Smooth muscle cell (in vitro differentiated cells): ENCODE measurements around the gene MOB1B. TPM values are rescaled to one million over a fixed set of nuclear protein-coding genes. Genes with fewer than 3 reads are reported as not detected.
"Not testable (repeated sequence)": the region's sequence is repeated elsewhere in the genome, so short reads cannot be mapped to it uniquely, and the experiment has no call there.

Experiments used
- DNase-seq: peaks from one replicate; lab custom pipeline; 2025; ENCODE audit not compliant: unreplicated experiment; lab: John Stamatoyannopoulos, UW
- H2AFZ ChIP-seq: fragments of 200-600 bp; sonication (generic); 2 replicates; pipeline ENCODE4 v1.6.0; 2016; ENCODE audit warnings: antibody characterized with exemption, low read depth, mild to moderate bottlenecking
- H3F3A ChIP-seq: fragments of 200-600 bp; sonication (generic); 2 replicates; pipeline ENCODE4 v1.6.0; 2017; ENCODE audit warnings: antibody characterized with exemption, low read depth
- H3K27ac ChIP-seq: fragments of 200-600 bp; sonication (generic); 2 replicates; pipeline ENCODE4 v1.5.1; 2016; ENCODE audit warnings: low read depth, mild to moderate bottlenecking
- H3K27me3 ChIP-seq: fragments of 200-600 bp; sonication (generic); 2 replicates; pipeline ENCODE4 v1.6.1; 2016; ENCODE audit warnings: low read depth, mild to moderate bottlenecking
- H3K36me3 ChIP-seq: fragments of 200-600 bp; sonication (generic); 2 replicates; pipeline ENCODE4 v1.5.1; 2016; ENCODE audit warnings: low read depth
- H3K4me1 ChIP-seq: fragments of 200-600 bp; sonication (generic); 2 replicates; pipeline ENCODE4 v1.5.1; 2016; ENCODE audit warnings: low read depth
- H3K4me2 ChIP-seq: fragments of 200-600 bp; sonication (generic); 2 replicates; pipeline ENCODE4 v1.6.0; 2016; ENCODE audit warnings: mild to moderate bottlenecking
- H3K4me3 ChIP-seq: fragments of 200-600 bp; sonication (generic); 2 replicates; pipeline ENCODE4 v1.5.1; 2016; ENCODE audit warnings: mild to moderate bottlenecking
- H3K79me2 ChIP-seq: fragments of 200-600 bp; sonication (generic); 2 replicates; pipeline ENCODE4 v1.6.0; 2016; ENCODE audit warnings: low read depth, mild to moderate bottlenecking
- H3K9ac ChIP-seq: fragments of 200-600 bp; sonication (generic); 2 replicates; pipeline ENCODE4 v1.6.0; 2016; ENCODE audit warnings: low read depth
- H3K9me3 ChIP-seq: fragments of 200-600 bp; sonication (generic); replicated peaks from 2 replicates; pipeline ENCODE4 v1.5.1; 2016; ENCODE audit warnings: low read depth
- H4K20me1 ChIP-seq: fragments of 200-600 bp; sonication (generic); 2 replicates; pipeline ENCODE4 v1.6.0; 2016; ENCODE audit warnings: low read depth
- CTCF ChIP-seq: fragments of 200-600 bp; sonication (generic); IDR thresholded peaks from 2 replicates; pipeline ENCODE4 v1.5.1; 2017; ENCODE audit warnings: borderline replicate concordance, mild to moderate bottlenecking, antibody characterized with exemption; ENCODE audit not compliant: insufficient read depth, poor library complexity, severe bottlenecking
- WGBS: methylation state at CpG from one replicate; pipeline ENCODE4 v1.1.7; 2016; ENCODE audit warnings: low lambda C conversion rate; 5-methylcytosine and 5-hydroxymethylcytosine counted together
- polyA plus RNA-seq: library from polyadenylated mRNA; unstranded; fragments of >200 nt; fragmentation: Nextera tagmentation; extraction: Ambion mirVana; gene quantifications from 2 replicates; pipeline ENCODE4 v1.2.1, GENCODE V29; 2016
- total RNA-seq: library from RNA; depleted of rRNA; stranded (reverse); fragments of >200 nt; gene quantifications from 2 replicates; pipeline ENCODE4 v1.2.3, GENCODE V29; 2014

Gene MOB1B
- total and polyA plus RNA-seq, 2 experiments from 2014 or later, result 3.4 to 18.3 TPM

- Histone ChIP-seq H3K27ac (no peak overlapping the region), H3K36me3 (no peaks in the 10 kb centered on the region), H3K4me3 (no peak overlapping the region), H3K4me2 (no peak overlapping the region), H3K9ac (no peak overlapping the region), H2AFZ (no peak overlapping the region), H3F3A (no peaks in the 10 kb centered on the region), H3K4me1 (no peaks in the 10 kb centered on the region), H3K9me3 (no peaks in the 10 kb centered on the region), H3K27me3 (no peaks in the 10 kb centered on the region), H4K20me1 (no peaks in the 10 kb centered on the region), H3K79me2 (no peaks in the 10 kb centered on the region)
- no peak for TF ChIP-seq CTCF
- WGBS, result 94% methylated on average over 11 of the region's 11 CpGs
- no peak for DNase-seq
Measured at GRCh38 chr4:70892086-70892769, 9.9 kb upstream of the MOB1B start.

- Histone ChIP-seq H3F3A (no peaks in the 10 kb centered on the region), H3K79me2 (no peaks in the 10 kb centered on the region), H4K20me1 (no peaks in the 10 kb centered on the region), H3K4me1 (no peaks in the 10 kb centered on the region), H3K9me3 (no peaks in the 10 kb centered on the region), H3K27me3 (no peaks in the 10 kb centered on the region), H3K27ac (no peak overlapping the region), H3K36me3 (no peaks in the 10 kb centered on the region), H3K4me3 (no peak overlapping the region), H3K9ac (no peak overlapping the region), H3K4me2 (no peak overlapping the region), H2AFZ (no peak overlapping the region)
- WGBS, result 84% methylated on average over 7 of the region's 7 CpGs
- DNase-seq, result no peak
- no peak for TF ChIP-seq CTCF
Measured at GRCh38 chr4:70893790-70894189, 8.4 kb upstream of the MOB1B start.

DNA sequence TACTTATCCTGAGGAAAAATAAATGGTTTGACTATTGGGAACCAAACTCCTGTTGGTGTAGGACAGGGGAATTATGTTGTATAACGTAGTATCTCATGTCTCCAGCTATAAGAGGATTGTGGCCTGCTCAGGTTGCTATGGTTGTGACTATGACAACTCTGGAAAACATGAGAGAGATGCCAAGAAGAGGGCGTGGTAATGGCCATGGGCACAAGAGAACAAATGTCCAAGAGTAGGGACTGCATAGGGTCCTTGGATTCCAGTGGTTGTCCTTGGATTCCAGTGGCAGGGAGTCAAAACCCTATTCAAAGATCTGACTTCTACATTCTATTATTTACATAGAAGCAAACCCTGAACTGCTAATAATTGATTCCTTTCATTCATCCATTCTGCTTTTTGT is 6.8 kb upstream of the MOB1B start:
- 80% methylated on average over 2 of the region's 2 CpGs for WGBS
- H3K36me3 ChIP-seq, result no peaks in the 10 kb centered on the region
- H3K9me3 ChIP-seq, result no peaks in the 10 kb centered on the region
- no peak for DNase-seq
- no peak for TF ChIP-seq CTCF
- H3K79me2 ChIP-seq, result no peaks in the 10 kb centered on the region
- H3K27ac ChIP-seq, result no peak overlapping the region
- H3K9ac ChIP-seq, result no peak overlapping the region
- no peaks in the 10 kb centered on the region for H3K4me1 ChIP-seq
- H3K4me3 ChIP-seq, result no peak overlapping the region
- H2AFZ ChIP-seq, result no peak overlapping the region
- H3K27me3 ChIP-seq, result no peaks in the 10 kb centered on the region
- H4K20me1 ChIP-seq, result no peaks in the 10 kb centered on the region
- no peaks in the 10 kb centered on the region for H3F3A ChIP-seq
- no peak overlapping the region for H3K4me2 ChIP-seq

DNA sequence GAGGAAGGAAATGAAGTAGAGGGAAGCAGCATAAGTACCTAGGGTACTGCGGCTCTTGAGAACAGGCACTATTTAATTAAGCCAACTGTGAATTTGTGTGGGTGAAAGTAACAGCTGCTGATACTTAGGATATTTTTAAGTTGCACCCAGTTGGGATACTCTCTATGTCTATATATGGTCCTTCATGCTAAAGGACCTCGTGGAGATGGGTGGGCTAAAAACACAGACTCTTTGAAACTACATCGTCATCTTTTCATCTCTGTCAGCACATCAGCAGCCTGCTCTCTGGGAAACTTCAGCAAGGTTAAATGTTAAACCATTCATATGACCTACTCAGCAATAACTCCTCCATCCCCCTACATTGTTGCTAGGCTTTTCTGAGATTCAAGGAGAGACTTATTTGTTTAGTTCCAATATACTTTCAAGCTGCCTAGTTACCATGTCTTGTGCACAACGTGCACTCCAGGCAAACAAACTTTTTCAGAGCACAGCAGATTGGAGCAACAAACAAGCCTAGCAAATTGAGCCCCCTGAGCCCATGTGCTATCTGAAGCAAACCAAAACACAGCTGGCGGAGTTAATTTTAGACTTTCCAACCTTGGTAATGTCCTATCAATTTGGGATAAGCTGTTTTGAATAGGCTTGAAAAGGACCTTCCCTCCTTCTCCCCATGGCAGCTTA is 6.2 kb upstream of the MOB1B start:
- no peak overlapping the region for H3K4me2 ChIP-seq

GRCh38 chr4:70898581-70898980 is 3.6 kb upstream of the MOB1B start:
- H3K9ac ChIP-seq, H3K9me3 ChIP-seq, H3K36me3 ChIP-seq, DNase-seq, H3F3A ChIP-seq, H3K27ac ChIP-seq, H3K4me1 ChIP-seq, H4K20me1 ChIP-seq, H3K4me3 ChIP-seq, H3K27me3 ChIP-seq, H2AFZ ChIP-seq, H3K79me2 ChIP-seq, H3K4me2 ChIP-seq: not testable (repeated sequence)
- WGBS, result 94% methylated on average over 6 of the region's 6 CpGs

More for the DNA sequence above, 6.2 kb upstream of the MOB1B start:
- WGBS, result 69% methylated on average over 5 of the region's 5 CpGs
- no peak overlapping the region for H3K9ac ChIP-seq
- H3K79me2 ChIP-seq, result no peaks in the 10 kb centered on the region
- no peak for TF ChIP-seq CTCF
- no peaks in the 10 kb centered on the region for H3K4me1 ChIP-seq
- H3F3A ChIP-seq, result no peaks in the 10 kb centered on the region
- H2AFZ ChIP-seq, result no peak overlapping the region
- H3K36me3 ChIP-seq, result no peaks in the 10 kb centered on the region
- H4K20me1 ChIP-seq, result no peaks in the 10 kb centered on the region
- H3K4me3 ChIP-seq, result no peak overlapping the region
- H3K27ac ChIP-seq, result no peak overlapping the region
- DNase-seq, result no peak
- no peaks in the 10 kb centered on the region for H3K9me3 ChIP-seq
- H3K27me3 ChIP-seq, result no peaks in the 10 kb centered on the region
